Fibroblast of pulmonary artery (primary cell): Measurements from ENCODE around the gene CPD.

Experiments
- DNase-seq: peaks from one replicate; pipeline ENCODE4 v3.0.0-alpha.2; 2010; ENCODE audit warnings: low read depth
- H3K4me3 ChIP-seq: replicated peaks from 2 replicates; pipeline ENCODE4 v1.5.1; 2011; ENCODE audit warnings: low read depth, mild to moderate bottlenecking, control low read depth, low read length, moderate library complexity
- CTCF ChIP-seq: IDR thresholded peaks from 2 replicates; pipeline ENCODE4 v1.5.1; 2011; ENCODE audit warnings: mild to moderate bottlenecking, control low read depth, low read length, inconsistent platforms; ENCODE audit errors: missing control alignments

The CPD gene

GRCh38 chr17:30377574-30378240 lies 1.0 kb upstream of the CPD start:
- peak overlapping the region; percentile 77 for H3K4me3 ChIP-seq
- peak; percentile 31 for DNase-seq
- no peak for TF ChIP-seq CTCF

- peak; percentile 31 for DNase-seq
- no peak for TF ChIP-seq CTCF
- peak overlapping the region; percentile 77 for H3K4me3 ChIP-seq
These were observed 394 bp upstream of the CPD start for GRCh38 chr17:30378241-30378824.

- H3K4me3 ChIP-seq = peak overlapping the region; percentile 77
- TF ChIP-seq CTCF = no peak
- DNase-seq = no peak
These were observed 676 bp downstream of the CPD start for GRCh38 chr17:30379303-30379902.

- peak; percentile 32 for DNase-seq
- no peak for TF ChIP-seq CTCF
- H3K4me3 ChIP-seq = peak overlapping the region; percentile 77
These were observed 1.2 kb downstream of the CPD start for GRCh38 chr17:30379903-30380381.

- TF ChIP-seq CTCF = no peak
- no peak for DNase-seq
- H3K4me3 ChIP-seq = peak overlapping the region; percentile 77
These were observed 2.1 kb downstream of the CPD start for GRCh38 chr17:30380643-30381339.

GRCh38 chr17:30381340-30381659 lies 2.6 kb downstream of the CPD start:
- TF ChIP-seq CTCF = no peak
- peak overlapping the region; percentile 77 for H3K4me3 ChIP-seq
- DNase-seq = no peak
